ENCODE measurements around the gene BUB1B. TPM values are rescaled to one million over a fixed set of nuclear protein-coding genes. Genes with fewer than 3 reads are reported as not detected.

The BUB1B gene
- total RNA-seq, 2 experiments from 2014 or later, result 166 to 192 TPM

DNA sequence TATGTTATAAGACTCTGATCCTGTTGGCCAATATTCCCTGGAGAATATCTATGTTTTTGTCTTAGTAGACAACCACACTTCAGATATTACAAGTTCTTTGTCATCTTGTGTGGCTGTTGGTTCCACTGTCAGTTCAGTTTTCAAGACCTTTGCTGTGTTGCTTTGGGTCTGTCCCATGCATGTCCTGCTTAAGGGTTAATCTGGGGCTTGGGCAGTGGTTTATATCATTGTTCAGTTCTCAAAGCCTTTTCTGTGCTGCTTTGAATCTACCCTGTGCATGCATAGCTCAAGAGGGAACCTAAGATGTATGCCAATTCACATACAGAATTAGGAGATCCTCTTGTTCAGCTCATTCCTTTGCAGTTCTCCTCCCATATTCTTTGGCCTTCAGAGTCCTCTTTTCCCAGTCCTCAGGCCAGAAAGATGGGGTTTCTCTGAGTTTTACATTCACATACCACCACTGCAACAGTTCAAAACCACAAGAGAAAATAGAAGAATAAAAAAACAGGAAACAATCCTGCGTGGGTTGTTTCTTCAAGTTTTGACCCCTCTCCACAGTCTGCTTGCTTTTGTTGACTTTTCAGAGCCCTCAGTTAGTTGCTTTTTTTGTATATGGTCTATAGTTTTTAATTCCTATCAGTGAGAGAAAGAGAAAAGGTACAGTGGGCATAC lies 21.6 kb downstream of the BUB1B start:
- Histone ChIP-seq H3K4me1 (ENCODE audit: insufficient read depth, low read length, poor library complexity, severe bottlenecking) (peaks cover 7% of the 10 kb centered on the region), H3K27ac (ENCODE audit: low read depth, low read length, poor library complexity, severe bottlenecking) (no peak overlapping the region), H3K4me3 (ENCODE audit: low read depth, low read length, poor library complexity, severe bottlenecking) (no peak overlapping the region), H3K4me2 (ENCODE audit: low read length) (peak overlapping the region; percentile 1; the same call in 1 of the 2 replicates), H3K9me3 (ENCODE audit: low read length) (no peaks in the 10 kb centered on the region), H3K79me2 (ENCODE audit: insufficient read depth, low read depth, low read length) (peaks cover 55% of the 10 kb centered on the region), H3K36me3 (ENCODE audit: insufficient read depth, low read length) (peaks cover 98% of the 10 kb centered on the region), H2AFZ (ENCODE audit: low read length) (no peak overlapping the region), H3K9me2 (ENCODE audit: insufficient read depth, low read length) (no peaks in the 10 kb centered on the region), H4K20me1 (ENCODE audit: insufficient read depth, low read length) (peaks cover 15% of the 10 kb centered on the region; the same call in 1 of the 2 replicates)
- no peak for TF ChIP-seq EZH2phosphoT487 (IDR thresholded peaks at IDR 0.05; ENCODE audit: borderline replicate concordance, low read depth, low read length)
- TF ChIP-seq, protein P1, sequence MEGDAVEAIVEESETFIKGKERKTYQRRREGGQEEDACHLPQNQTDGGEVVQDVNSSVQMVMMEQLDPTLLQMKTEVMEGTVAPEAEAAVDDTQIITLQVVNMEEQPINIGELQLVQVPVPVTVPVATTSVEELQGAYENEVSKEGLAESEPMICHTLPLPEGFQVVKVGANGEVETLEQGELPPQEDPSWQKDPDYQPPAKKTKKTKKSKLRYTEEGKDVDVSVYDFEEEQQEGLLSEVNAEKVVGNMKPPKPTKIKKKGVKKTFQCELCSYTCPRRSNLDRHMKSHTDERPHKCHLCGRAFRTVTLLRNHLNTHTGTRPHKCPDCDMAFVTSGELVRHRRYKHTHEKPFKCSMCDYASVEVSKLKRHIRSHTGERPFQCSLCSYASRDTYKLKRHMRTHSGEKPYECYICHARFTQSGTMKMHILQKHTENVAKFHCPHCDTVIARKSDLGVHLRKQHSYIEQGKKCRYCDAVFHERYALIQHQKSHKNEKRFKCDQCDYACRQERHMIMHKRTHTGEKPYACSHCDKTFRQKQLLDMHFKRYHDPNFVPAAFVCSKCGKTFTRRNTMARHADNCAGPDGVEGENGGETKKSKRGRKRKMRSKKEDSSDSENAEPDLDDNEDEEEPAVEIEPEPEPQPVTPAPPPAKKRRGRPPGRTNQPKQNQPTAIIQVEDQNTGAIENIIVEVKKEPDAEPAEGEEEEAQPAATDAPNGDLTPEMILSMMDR (conservative IDR thresholded peaks at IDR 0.05; ENCODE audit: low read length), result no peak
- ChIA-PET CTCF (ENCODE audit: unreplicated experiment) (no interaction called here), POLR2A (interaction anchor here (0.6 kb wide), 1 partner anchor 259 kb away, joined by 3 read pairs; no protein-coding TSS in a partner anchor)
- BruUV-seq (replicated peaks), result no TSS peak
- intact Hi-C loops (cut with micrococcal nuclease; ENCODE audit: unreplicated experiment), result no loop called here
- no peak for DNase-seq (ENCODE audit: low spot score)

DNA sequence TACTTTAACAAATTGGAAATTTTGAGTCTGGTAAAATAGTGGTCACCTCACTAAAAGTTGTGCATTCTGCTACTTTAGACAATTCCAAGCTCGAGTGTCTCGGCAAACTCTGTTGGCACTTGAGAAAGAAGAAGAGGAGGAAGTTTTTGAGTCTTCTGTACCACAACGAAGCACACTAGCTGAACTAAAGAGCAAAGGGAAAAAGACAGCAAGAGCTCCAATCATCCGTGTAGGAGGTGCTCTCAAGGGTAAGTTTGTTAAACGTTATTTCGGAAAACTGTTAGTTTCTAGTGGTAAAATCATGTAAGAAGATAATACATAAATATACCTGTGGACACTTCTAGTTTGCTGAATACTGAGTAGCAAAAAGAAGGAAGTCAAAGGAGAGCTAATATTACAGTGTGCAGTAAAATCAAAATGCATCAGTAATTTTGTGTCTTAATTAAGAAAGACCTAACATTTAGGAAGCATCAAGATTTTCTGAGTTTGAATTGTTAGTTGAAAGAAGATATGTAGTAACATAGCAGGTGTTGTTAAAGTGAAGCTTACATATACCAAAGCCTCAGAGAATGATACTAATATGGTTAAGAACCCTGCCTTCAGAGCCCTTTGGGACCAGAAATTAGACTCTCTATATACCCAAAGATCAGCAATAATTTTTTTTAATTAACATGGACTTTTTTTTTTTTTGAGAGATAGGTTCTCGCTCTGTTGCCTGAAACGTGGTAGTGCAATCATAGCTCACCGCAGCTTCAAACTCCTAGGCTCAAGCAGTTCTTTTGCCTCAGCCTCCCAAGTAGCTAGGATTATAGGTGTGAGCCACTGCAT lies 23.0 kb downstream of the BUB1B start:
- H3K27ac ChIP-seq (ENCODE audit: low read depth, low read length, poor library complexity, severe bottlenecking), result no peak overlapping the region
- H3K79me2 ChIP-seq (ENCODE audit: insufficient read depth, low read depth, low read length), result peaks cover 41% of the 10 kb centered on the region
- no peak overlapping the region for H2AFZ ChIP-seq (ENCODE audit: low read length)
- H4K20me1 ChIP-seq (ENCODE audit: insufficient read depth, low read length), result 0 out of 2 replicates have a peak, but pooled peaks cover 6% of the 10 kb centered on the region
- H3K4me1 ChIP-seq (ENCODE audit: insufficient read depth, low read length, poor library complexity, severe bottlenecking), result peaks cover 7% of the 10 kb centered on the region
- no peaks in the 10 kb centered on the region for H3K9me2 ChIP-seq (ENCODE audit: insufficient read depth, low read length)
- intact Hi-C loops (cut with micrococcal nuclease; ENCODE audit: unreplicated experiment), result no loop called here
- DNase-seq (ENCODE audit: low spot score), result no peak
- no peak overlapping the region for H3K4me2 ChIP-seq (ENCODE audit: low read length)
- ChIA-PET CTCF (ENCODE audit: unreplicated experiment) (no interaction called here), POLR2A (interaction anchor here (0.5 to 1.8 kb wide), 9 partner anchors 8 to 77 kb away, joined by 3 to 6 read pairs (median 4); no protein-coding TSS in a partner anchor)
- H3K4me3 ChIP-seq (ENCODE audit: low read depth, low read length, poor library complexity, severe bottlenecking), result no peak overlapping the region
- BruUV-seq (replicated peaks), result no TSS peak
- H3K9me3 ChIP-seq (ENCODE audit: low read length), result no peaks in the 10 kb centered on the region
- TF ChIP-seq, protein P1 (conservative IDR thresholded peaks at IDR 0.05; ENCODE audit: low read length), result no peak
- no peak for TF ChIP-seq EZH2phosphoT487 (IDR thresholded peaks at IDR 0.05; ENCODE audit: borderline replicate concordance, low read depth, low read length)
- H3K36me3 ChIP-seq (ENCODE audit: insufficient read depth, low read length), result peaks cover 98% of the 10 kb centered on the region

Data from OCI-LY7 (cell line).